GM04504 (cell line): ENCODE results near the gene CHRD.

Experiments
- DNase-seq: peaks from one replicate; pipeline ENCODE4 v3.0.0-alpha.2; 2012; ENCODE audit warnings: low read depth

The CHRD gene

DNA sequence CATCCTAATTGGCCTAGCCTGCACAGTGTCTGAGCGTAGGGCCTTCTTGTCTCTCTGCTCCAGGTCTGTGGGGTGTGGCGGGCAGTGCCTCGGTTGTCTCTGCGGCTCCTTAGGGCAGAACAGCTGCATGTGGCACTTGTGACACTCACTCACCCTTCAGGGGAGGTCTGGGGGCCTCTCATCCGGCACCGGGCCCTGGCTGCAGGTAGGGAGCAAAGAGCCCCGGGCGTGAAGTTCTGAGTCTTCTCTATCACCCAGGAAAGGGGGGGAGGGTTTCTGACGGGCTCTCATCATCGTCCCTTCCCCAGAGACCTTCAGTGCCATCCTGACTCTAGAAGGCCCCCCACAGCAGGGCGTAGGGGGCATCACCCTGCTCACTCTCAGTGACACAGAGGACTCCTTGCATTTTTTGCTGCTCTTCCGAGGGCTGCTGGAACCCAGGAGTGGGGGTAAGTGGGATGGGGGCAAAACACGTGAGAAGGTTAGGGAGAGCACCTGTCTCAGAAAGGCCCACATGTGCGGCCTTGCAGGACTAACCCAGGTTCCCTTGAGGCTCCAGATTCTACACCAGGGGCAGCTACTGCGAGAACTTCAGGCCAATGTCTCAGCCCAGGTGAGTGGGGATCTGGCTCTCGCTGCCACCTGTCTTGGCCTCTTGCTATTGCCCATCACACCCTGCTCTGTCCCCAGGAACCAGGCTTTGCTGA lies 2.6 kb downstream of the CHRD start:
- no peak for DNase-seq

DNA sequence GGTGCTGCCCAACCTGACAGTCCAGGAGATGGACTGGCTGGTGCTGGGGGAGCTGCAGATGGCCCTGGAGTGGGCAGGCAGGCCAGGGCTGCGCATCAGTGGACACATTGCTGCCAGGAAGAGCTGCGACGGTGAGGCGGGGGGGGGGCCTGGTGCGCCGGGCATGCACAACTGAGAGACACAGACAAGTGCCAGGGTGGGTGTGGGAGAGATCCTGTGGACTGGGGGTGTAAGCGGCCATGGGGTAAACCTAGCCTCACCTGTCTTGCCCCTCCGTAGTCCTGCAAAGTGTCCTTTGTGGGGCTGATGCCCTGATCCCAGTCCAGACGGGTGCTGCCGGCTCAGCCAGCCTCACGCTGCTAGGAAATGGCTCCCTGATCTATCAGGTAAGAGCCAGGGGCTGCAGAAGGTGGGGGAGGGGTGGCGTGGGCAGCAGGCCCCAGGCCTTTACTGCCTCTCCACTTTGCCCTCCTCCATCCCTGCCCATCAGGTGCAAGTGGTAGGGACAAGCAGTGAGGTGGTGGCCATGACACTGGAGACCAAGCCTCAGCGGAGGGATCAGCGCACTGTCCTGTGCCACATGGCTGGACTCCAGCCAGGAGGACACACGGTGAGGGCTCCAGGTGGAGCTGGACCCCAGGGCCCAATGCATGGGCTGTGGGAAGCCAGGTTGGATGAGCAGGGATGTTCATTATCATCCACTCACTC lies 3.3 kb downstream of the CHRD start:
- DNase-seq, result no peak

DNA sequence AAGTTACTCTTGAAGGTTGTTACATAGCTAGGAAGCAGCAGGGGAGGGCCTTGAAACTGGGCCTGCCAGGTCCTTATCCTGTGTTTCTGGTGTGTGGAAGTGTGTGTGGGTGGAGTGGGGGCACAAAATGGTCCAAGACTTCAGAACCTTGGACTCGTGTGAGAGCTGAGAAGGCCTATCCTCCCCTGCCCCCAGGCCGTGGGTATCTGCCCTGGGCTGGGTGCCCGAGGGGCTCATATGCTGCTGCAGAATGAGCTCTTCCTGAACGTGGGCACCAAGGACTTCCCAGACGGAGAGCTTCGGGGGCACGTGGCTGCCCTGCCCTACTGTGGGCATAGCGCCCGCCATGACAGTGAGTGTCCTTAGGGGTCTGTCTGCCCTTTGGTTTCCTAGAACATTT lies 4.5 kb downstream of the CHRD start:
- DNase-seq, result no peak

DNA sequence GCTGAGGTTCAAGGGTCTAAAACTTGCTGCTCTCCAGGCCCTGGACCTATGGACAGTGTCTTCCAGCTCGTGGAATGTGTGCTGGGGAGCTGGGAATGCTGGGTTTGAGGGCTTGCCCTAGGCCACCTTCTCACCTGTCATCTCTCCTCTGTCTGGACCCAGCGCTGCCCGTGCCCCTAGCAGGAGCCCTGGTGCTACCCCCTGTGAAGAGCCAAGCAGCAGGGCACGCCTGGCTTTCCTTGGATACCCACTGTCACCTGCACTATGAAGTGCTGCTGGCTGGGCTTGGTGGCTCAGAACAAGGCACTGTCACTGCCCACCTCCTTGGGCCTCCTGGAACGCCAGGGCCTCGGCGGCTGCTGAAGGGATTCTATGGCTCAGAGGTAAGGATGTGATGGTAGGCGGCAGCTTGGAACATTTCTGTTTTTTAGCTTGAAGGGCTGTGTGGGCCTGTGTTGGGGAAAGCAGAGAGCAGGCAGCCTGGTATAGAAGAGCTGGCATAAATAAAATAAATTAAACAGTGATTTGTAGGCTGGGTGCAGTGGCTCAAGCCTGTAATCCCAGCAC lies 5.1 kb downstream of the CHRD start:
- DNase-seq, result no peak

DNA sequence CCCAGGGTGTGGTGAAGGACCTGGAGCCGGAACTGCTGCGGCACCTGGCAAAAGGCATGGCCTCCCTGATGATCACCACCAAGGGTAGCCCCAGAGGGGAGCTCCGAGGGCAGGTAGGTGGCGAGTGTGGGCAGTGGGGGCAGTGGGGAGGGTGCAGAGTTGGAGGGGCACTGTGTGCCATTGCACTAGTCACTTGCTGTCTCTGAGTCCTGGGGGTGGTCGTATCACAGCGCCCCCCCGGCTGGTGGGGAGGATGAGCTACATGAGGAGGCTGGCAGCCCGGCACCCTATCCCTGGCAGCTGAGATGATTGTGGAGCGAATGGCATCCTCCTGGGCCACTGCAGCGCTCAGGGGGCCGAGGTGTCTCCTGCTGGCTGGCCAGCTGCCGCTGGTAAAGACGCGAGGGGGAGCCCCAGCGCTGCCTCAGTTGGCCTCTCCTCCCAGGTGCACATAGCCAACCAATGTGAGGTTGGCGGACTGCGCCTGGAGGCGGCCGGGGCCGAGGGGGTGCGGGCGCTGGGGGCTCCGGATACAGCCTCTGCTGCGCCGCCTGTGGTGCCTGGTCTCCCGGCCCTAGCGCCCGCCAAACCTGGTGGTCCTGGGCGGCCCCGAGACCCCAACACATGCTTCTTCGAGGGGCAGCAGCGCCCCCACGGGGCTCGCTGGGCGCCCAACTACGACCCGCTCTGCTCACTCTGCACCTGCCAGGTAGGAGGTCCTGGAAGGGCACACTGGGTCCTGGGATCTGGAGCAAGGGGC lies 6.4 kb downstream of the CHRD start:
- no peak for DNase-seq

DNA sequence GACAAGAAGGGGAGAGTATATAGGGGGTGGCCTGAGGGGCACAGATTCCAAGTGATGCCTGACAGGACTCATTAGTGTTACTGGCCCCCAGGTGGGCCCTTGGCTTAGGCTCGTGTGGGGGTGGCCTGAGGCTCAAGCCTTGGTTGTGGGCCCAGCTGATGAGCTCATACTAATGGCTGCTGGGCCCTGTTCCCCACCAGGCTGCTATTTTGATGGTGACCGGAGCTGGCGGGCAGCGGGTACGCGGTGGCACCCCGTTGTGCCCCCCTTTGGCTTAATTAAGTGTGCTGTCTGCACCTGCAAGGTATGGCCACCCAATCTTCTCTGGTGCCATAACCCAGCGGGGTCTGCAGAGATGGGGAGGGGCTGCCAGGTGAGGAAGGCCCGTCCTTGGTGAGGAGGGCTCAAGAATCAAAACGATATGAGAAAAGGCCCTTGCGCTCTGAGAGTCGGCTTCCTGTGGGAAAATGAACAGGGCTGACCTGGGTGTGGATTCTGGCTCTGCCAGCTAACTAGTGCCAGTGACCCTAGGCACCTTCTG lies 7.4 kb downstream of the CHRD start:
- no peak for DNase-seq

DNA sequence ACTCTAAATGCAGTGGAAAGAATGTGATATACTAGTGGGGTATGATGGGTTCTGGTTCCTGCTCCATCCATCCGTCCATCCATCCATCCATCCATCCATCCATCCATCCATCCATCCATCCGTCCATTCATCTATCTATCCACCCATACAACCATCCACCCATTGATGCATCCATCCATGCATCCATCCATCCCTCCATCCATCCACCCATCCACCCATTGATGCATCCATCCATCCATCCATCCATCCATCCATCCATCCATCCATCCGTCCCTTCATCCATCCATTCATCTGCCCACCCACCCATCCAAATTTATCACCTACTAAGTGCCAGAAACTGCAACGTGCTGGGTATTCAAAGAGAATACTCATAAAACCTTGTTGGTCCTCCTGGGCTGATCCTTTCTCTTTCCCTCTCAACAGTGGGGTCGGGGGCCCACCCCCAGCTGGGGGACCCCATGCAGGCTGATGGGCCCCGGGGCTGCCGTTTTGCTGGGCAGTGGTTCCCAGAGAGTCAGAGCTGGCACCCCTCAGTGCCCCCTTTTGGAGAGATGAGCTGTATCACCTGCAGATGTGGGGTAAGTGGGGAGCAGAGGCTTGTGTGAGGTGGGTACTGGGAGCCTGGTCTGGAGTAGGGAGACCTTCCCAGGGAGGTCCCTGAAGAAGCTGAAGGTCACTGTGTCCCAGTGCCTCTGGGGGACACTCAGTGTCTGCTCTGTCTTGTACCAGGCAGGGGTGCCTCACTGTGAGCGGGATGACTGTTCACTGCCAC lies 8.5 kb downstream of the CHRD start:
- DNase-seq, result no peak

DNA sequence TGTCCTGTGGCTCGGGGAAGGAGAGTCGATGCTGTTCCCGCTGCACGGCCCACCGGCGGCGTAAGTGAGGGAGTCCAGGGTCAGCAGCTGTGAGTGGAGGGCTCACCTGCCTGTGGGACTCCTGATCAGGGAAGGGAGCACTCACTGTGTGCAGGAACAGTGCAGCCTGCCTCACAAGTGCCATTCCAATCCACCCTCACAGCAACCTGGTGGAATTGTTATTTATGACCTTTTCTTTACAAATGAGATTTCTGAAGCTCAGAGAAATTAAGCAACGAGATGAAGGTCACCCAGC lies 9.0 kb downstream of the CHRD start:
- no peak for DNase-seq

DNA sequence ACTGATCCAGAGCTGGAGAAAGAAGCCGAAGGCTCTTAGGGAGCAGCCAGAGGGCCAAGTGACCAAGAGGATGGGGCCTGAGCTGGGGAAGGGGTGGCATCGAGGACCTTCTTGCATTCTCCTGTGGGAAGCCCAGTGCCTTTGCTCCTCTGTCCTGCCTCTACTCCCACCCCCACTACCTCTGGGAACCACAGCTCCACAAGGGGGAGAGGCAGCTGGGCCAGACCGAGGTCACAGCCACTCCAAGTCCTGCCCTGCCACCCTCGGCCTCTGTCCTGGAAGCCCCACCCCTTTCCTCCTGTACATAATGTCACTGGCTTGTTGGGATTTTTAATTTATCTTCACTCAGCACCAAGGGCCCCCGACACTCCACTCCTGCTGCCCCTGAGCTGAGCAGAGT lies 9.5 kb downstream of the CHRD start:
- no peak for DNase-seq

DNA sequence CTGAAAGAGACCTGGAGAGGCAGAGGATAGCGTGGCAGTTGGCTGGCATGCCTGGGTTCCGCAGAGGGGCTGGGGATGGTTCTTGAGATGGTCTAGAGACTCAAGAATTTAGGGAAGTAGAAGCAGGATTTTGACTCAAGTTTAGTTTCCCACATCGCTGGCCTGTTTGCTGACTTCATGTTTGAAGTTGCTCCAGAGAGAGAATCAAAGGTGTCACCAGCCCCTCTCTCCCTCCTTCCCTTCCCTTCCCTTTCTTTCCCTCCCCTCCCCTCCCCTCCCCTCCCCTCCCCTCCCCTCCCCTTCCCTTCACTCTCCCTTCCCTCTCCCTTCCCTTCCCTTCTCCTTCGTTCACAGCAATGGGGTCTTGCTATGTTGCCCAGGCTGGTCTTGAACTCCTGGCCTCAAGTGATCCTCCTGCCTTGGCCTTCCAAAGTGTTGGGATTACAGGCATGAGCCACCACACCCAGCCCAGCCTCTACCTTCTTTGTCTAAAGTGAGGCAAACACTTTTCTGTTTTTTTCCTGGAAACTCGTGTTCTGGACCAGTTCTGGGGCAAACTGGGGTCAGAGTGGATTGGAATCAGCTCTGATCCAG lies 10.2 kb downstream of the CHRD start:
- no peak for DNase-seq

DNA sequence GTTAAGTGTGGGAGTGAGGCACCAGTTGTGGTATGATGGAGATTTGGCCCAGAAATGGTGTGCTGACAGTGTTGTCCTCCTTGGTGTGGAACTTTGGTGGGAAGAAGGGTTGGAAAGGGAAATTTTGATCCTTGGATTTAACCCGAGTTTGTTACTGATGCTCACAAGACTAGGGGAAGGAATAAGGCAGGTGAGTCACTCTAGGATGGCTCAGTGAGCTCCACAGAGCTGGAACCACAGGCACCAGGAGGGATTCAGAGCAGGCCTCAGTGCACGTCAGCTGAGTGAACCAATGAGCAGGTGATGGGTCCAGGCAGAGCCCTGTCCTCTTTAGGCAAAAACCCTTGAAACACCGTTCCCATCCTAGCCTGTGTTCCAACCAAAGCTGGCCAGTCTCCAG lies 11.4 kb downstream of the CHRD start:
- DNase-seq, result no peak

DNA sequence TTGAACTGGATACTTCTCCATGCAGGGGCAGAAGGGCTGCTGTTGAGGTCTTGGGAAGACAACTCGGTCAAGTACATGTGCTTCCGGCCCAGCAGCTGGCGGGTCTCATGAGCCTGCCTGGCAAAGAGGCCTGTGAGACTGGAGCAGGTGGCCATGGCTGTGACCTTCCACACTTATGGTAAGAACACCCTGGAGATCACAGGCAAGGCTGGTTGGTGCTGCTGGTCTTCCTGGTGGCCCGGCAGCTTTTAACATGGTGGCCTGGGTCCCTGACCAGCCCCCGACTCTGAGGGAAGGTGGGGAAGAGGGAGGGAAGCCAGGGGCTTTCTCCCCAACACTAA lies 15.4 kb downstream of the CHRD start:
- no peak for DNase-seq

DNA sequence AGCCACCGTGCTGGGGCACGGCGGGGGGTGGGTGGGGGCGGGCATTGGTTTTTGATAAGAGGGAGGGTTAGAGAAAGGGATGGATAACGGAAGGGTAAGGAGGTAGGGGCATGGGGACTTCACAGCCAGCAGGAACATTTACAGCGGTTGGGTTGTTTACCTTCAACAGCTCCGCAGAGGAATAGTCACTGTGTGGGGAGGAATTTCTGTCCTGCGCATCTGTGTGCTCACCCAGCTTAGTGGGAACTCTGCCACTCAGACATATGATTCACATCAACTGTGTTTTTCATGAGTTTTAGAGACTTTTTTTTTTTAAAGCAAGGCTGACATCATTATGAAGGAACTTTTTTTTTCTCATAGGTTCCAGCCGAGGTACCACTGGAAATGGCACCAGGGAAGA lies 19.6 kb downstream of the CHRD start:
- peak; percentile 91 for DNase-seq

DNA sequence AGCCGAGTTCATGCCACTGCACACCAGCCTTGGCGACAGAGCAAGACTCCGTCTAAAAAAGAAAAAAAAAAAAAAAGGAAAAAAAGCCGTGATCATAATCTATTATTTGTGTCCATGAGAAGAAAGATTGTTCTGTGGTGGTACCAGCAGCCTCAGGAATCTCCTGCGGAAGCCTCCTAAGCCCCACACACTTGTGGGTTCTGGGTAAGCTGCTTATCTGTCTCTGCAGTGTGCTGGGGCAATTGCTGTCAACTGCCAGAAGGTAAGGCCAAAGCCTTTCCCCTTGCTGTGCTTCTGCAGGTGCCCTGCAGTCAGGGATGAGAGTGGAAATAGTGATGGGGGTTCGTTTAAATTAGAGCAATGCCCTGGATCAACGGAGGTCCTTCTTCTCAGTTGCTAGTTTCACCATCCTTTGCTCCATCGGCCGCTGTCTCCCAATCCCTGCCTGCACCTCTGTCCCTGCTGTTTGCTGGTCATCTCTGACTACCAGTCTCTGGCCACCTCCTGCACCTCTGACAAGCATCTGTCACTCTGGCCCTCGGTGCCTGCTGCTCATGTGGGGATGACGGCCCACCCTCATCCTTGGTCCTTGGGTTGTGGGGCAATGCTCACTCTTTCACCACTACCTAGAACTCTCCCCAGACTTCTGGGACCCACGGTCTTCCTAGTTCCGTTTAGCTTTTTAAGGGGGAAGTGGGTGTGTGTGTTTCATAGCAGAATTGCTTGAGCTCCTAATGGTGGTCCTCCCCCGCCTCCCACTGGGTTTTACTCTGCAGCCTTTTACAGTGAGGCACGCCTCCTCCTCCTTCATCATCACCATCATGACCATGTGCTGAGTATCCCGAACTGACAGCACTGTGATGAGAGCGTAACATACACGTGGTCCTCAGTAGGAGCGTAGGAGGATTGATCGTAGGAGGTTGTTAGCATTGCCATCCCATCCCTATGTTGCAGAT lies 25.5 kb downstream of the CHRD start:
- DNase-seq, result no peak

DNA sequence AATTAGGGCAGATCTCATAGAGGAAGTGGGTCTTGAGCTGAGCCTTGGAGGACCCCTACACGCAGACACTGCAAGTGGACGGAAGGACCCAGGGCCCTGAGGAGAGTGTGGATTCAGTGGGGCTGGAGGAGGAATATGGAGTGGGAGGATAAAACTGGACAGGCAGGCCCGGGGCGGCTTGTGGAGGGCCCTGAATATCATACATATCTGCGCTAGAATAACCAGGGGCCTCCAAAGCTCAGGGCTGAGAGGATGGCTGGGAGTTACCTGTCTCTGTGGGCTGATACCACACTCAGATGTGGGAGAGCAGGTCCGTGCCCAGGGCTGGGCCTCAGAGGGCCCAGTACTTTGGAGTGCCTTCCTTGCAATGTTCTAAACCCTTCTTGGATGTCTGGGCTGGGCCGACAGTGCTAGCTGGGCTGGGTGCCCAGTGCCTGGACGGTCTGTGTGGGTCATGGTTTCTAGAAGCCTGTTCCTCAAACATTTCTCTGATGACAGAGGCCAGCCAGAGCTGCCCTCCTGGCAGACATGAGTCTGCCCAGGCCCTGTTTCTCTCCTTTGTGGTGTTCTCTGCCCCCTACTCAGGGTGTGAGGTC lies 29.6 kb downstream of the CHRD start:
- no peak for DNase-seq

DNA sequence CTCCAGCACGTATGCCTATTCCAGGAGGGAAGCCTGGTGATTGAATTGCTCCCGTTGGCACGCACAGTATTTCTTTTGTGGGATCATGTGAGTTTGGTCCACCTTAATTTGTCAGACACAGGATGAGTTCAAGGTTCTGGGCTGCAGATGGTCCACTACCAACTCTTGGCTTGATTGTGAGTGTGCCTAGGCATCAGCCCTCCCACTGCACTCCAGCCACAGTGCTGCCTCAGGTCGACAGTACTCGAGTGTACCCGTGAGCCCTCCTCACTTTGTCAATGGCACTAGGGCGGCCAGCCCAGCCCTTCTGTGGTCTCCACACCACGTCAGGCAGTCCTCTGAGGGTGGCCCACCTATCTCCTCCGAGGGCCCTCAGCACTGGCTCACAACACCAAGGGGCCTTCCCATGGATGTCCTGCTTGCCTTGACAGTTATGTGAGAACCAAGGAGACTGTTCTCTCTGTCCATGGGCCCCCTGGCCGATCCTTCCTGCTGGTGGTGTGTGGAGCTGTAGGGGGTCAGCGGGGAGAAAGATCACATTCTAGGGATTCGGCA lies 30.2 kb downstream of the CHRD start:
- no peak for DNase-seq

DNA sequence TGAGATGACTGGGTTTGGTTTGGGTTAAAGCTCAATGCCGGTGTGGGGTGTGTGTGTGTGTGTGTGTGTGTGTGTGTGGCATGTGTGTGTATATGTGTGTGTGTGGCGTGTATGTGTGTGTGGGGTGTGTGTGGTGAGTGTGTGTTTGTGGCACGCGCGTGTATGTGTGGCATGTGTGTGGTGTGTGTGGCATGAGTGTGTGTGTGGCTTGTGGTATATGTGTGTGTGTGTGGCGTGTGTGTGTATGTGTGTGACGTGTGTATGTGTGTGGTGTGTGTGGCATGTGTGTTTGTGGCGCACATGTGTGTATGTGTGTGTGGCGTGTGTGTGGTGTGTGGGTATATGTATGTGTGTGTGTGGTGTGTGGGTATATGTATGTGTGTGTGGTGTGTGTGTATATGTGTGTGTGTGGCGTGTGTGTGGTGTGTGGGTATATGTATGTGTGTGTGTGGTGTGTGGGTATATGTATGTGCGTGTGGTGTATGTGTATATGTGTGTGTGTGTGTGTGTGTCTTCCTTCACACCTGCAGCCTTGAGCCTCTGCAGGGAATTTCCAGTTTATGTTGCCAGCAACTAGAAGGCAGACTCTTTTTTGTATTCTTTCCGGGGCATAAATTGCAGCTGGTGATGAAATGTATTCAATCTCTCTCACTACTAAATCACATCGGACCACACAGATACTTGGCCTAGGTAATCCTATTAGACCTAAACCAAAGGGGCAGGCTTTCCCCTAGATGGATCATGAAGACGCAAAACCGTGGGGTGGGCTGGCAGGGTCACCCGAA lies 34.8 kb downstream of the CHRD start:
- no peak for DNase-seq

DNA sequence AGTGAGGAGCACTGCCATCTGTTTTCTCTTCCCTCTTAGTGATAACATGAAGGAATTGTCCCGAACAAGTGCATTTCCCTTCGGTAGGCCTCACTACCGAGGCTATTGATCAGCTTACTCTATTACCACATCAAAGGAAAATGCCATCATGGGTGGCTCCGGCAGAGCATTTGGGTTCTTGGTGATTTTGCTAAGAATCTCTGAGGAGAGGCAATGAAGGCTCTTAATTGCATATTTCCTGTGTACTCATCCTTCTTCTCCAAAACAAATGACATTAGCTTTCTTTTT lies 35.3 kb downstream of the CHRD start:
- no peak for DNase-seq

DNA sequence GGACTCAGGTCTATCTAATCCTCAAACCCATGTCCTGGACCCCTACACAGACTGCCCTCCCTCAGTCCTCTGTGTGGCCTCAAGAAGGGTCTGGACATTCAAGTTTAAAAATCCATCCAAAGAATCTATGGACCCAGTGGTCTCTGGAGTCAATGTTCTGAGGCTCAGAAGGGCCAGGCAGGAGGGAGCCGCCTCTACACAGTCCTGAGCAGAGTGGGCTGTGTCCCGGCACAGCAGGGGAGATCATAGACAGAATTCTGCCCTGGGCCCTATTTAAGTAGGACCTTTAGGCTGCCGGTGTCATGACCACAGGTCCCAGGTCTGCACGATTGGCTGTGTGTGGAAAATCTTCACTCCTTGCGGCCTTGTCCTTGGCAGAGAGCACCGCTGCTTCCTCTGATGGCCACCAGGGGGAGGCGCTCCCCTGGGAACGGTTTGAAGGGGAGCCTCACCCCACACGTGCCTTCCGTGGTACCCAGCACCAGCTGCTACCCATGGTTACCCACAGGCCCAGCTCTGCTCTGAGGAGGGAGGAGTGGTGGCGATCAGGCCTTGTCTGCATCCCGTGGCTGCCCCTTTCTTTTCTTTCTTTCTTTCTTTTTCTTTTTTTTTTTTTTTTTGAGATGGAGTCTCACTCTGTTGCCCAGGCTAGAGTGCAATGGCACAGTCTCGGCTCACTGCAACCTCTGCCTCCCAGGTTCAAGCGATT lies 37.9 kb downstream of the CHRD start:
- DNase-seq, result peak; percentile 35
